ENCODE measurements around the gene CTSE.

CTSE gene

DNA sequence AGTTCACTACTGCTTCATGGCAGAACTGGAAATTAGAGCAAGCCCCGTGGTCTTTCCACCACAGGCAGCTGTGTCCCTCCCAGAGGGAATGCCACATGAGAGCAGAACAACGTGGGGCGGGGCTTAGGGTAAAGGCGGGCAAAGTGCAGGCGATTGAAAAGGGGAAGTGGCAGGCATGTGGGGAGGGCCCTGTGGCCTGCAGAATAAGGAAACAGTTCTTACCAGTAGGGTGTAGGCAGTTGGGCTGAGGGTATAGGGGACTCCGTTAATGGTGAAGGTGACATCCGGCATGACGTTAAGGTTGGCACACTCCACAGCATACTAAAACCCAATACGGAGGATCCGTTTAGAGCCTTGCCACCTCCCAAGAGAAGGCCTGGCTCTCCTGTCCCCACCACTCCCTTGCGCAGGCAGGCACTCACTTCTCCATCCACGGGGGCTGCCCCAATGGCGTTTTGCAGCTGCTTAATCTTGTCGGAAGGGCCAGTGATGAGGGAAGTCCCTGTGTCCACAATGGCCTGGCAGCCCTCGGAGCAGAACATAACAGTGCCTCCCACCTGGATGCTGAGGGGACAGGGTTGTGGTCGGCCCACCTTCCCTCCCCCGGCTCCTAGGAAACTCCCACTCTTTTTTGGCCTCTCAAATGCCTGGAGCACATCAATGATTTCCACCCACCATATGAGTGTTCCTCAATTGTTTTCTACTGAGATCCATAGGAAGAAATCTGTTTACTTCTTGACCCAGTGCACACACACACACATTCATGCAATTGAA, 11.4 kb downstream of the CTSE start:
- Histone ChIP-seq H3K79me2 (ENCODE audit: insufficient read depth, low read depth) (no peaks in the 10 kb centered on the region), H2AFZ (ENCODE audit: low read depth) (no peak overlapping the region), H3K27ac (no peak overlapping the region), H3K4me2 (no peak overlapping the region), H3K4me3 (IDR thresholded peaks at IDR 0.05; ENCODE audit: insufficient read depth, low read depth, low read length) (no peak overlapping the region), H3K9ac (no peak overlapping the region), H3K4me1 (ENCODE audit: low read depth, poor library complexity, severe bottlenecking) (no peaks in the 10 kb centered on the region), H4K20me1 (ENCODE audit: insufficient read depth) (no peaks in the 10 kb centered on the region), H3K36me3 (ENCODE audit: insufficient read depth) (no peaks in the 10 kb centered on the region), H3K27me3 (ENCODE audit: insufficient read depth, low read depth) (no peaks in the 10 kb centered on the region)
- TF ChIP-seq, protein P1, sequence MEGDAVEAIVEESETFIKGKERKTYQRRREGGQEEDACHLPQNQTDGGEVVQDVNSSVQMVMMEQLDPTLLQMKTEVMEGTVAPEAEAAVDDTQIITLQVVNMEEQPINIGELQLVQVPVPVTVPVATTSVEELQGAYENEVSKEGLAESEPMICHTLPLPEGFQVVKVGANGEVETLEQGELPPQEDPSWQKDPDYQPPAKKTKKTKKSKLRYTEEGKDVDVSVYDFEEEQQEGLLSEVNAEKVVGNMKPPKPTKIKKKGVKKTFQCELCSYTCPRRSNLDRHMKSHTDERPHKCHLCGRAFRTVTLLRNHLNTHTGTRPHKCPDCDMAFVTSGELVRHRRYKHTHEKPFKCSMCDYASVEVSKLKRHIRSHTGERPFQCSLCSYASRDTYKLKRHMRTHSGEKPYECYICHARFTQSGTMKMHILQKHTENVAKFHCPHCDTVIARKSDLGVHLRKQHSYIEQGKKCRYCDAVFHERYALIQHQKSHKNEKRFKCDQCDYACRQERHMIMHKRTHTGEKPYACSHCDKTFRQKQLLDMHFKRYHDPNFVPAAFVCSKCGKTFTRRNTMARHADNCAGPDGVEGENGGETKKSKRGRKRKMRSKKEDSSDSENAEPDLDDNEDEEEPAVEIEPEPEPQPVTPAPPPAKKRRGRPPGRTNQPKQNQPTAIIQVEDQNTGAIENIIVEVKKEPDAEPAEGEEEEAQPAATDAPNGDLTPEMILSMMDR (conservative IDR thresholded peaks at IDR 0.05; ENCODE audit: low read depth, low read length): no peak

DNA sequence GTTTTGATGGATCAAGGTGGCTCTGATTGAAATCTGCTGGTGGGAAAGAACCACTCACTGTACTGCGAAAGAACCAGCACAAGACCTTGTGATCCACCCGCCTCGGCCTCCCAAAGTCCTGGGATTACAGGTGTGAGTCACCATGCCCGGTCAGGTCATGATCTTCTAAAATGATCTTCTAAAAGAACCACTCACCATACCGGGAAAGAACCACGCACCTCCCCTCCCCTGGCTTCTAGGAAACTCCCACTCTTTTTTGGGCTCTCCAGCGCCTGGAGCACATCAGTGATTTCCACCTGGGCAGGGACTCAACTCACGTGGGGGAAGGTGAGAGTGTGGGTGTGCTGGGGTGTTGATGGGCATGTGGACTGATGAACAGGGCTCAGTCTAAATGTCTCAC, 12.6 kb downstream of the CTSE start:
- Histone ChIP-seq H3K4me2 (no peak overlapping the region), H4K20me1 (ENCODE audit: insufficient read depth) (no peaks in the 10 kb centered on the region), H3K27ac (no peak overlapping the region), H3K36me3 (ENCODE audit: insufficient read depth) (no peaks in the 10 kb centered on the region), H3K79me2 (ENCODE audit: insufficient read depth, low read depth) (no peaks in the 10 kb centered on the region), H3K4me3 (IDR thresholded peaks at IDR 0.05; ENCODE audit: insufficient read depth, low read depth, low read length) (no peak overlapping the region), H3K27me3 (ENCODE audit: insufficient read depth, low read depth) (no peaks in the 10 kb centered on the region), H2AFZ (ENCODE audit: low read depth) (no peak overlapping the region), H3K4me1 (ENCODE audit: low read depth, poor library complexity, severe bottlenecking) (no peaks in the 10 kb centered on the region), H3K9ac (no peak overlapping the region)
- TF ChIP-seq, protein P1 (conservative IDR thresholded peaks at IDR 0.05; ENCODE audit: low read depth, low read length): no peak

DNA sequence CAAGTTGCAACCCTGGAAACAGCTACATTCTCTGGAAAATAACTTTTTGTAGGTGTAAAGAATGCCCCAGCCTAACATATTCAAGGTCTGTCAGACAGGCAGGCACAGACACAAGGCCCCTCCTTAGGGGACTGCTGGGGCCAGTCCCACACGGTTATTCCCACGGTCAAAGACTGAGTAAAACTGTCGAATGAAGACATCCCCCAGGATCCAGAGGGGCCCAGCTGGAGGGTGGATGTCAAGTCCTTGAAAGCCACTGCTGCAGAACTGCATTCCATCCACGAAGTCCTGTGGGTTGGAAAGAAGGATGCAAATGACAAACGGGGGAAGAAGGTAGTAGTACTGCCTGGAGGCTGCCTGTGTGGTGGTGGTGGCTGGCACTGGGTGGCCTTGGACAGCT, 13.6 kb downstream of the CTSE start:
- Histone ChIP-seq H3K4me2 (no peak overlapping the region), H3K9ac (no peak overlapping the region), H3K36me3 (ENCODE audit: insufficient read depth) (no peaks in the 10 kb centered on the region), H3K27ac (no peak overlapping the region), H3K4me3 (IDR thresholded peaks at IDR 0.05; ENCODE audit: insufficient read depth, low read depth, low read length) (no peak overlapping the region), H3K79me2 (ENCODE audit: insufficient read depth, low read depth) (no peaks in the 10 kb centered on the region), H4K20me1 (ENCODE audit: insufficient read depth) (no peaks in the 10 kb centered on the region), H2AFZ (ENCODE audit: low read depth) (no peak overlapping the region), H3K27me3 (ENCODE audit: insufficient read depth, low read depth) (no peaks in the 10 kb centered on the region), H3K4me1 (ENCODE audit: low read depth, poor library complexity, severe bottlenecking) (no peaks in the 10 kb centered on the region)
- TF ChIP-seq, protein P1 (conservative IDR thresholded peaks at IDR 0.05; ENCODE audit: low read depth, low read length): no peak

DNA sequence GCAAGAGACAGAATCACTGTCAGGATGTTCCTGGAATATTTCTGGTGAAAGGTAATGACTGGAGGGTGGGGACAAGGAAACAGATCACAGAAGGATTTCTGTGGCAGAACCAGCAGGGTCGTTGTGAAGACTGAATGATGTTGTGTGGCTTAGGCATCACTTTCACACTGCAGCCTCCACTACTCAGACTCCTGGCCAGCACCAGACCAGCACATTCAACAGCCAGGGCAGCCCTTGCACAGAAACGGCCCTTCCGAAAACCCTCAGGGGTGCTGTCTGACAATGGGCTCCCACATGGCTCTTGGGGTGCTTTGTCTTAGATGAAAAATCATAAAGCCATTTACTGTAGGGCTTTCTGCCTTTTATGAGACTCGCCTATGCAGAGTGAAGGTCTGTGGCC, 16.7 kb downstream of the CTSE start:
- no peaks in the 10 kb centered on the region for H3K36me3 ChIP-seq (ENCODE audit: insufficient read depth)
- H3K79me2 ChIP-seq (ENCODE audit: insufficient read depth, low read depth): no peaks in the 10 kb centered on the region
- no peak overlapping the region for H2AFZ ChIP-seq (ENCODE audit: low read depth)
- no peak overlapping the region for H3K4me3 ChIP-seq (IDR thresholded peaks at IDR 0.05; ENCODE audit: insufficient read depth, low read depth, low read length)
- TF ChIP-seq, protein P1 (conservative IDR thresholded peaks at IDR 0.05; ENCODE audit: low read depth, low read length): no peak
- H3K27ac ChIP-seq: no peak overlapping the region
- peaks cover 11% of the 10 kb centered on the region for H3K4me1 ChIP-seq (ENCODE audit: low read depth, poor library complexity, severe bottlenecking)
- no peak overlapping the region for H3K4me2 ChIP-seq
- no peak overlapping the region for H3K9ac ChIP-seq
- H4K20me1 ChIP-seq (ENCODE audit: insufficient read depth): no peaks in the 10 kb centered on the region
- H3K27me3 ChIP-seq (ENCODE audit: insufficient read depth, low read depth): no peaks in the 10 kb centered on the region

Measured in KMS-11 (cell line).